Gastroesophageal sphincter (tissue), 3 donors: Measurements from ENCODE around the gene FUNDC2.

ENCODE experiments used
- EP300 ChIP-seq: sonication (generic); formaldehyde crosslinking; IDR thresholded peaks from one replicate; pipeline ENCODE4 v1.6.1; 2017; ENCODE audit warnings: antibody characterized with exemption, mild to moderate bottlenecking
- POLR2A ChIP-seq, 2 donors: fragments of 450-650 bp; IDR thresholded peaks; one replicate each; pipeline ENCODE4 v1.6.1; 2017; ENCODE audit warnings: antibody characterized with exemption in 2 of 2, mild to moderate bottlenecking in 2 of 2, moderate library complexity in 1 of 2
- POLR2AphosphoS5 ChIP-seq: sonication (generic); formaldehyde crosslinking; IDR thresholded peaks from one replicate; pipeline ENCODE4 v1.6.1; 2017; ENCODE audit warnings: antibody characterized with exemption
- TF ChIP-seq, protein P1 (sequence below), 4 experiments: fragments of 200-600 bp in 2 of 4; fragments of 450-650 bp in 2 of 4; sonication (generic) in 1 of 4; IDR thresholded peaks; one replicate each; pipeline ENCODE4 v1.5.1; 2017 to 2019; ENCODE audit warnings: antibody characterized with exemption in 4 of 4, mild to moderate bottlenecking in 2 of 4, moderate library complexity in 2 of 4

GRCh38 chrX:155070038-155070437 is 43.4 kb downstream of the FUNDC2 start:
- TF ChIP-seq POLR2A (IDR thresholded peaks at IDR 0.05), result no peak
- TF ChIP-seq, protein P1, sequence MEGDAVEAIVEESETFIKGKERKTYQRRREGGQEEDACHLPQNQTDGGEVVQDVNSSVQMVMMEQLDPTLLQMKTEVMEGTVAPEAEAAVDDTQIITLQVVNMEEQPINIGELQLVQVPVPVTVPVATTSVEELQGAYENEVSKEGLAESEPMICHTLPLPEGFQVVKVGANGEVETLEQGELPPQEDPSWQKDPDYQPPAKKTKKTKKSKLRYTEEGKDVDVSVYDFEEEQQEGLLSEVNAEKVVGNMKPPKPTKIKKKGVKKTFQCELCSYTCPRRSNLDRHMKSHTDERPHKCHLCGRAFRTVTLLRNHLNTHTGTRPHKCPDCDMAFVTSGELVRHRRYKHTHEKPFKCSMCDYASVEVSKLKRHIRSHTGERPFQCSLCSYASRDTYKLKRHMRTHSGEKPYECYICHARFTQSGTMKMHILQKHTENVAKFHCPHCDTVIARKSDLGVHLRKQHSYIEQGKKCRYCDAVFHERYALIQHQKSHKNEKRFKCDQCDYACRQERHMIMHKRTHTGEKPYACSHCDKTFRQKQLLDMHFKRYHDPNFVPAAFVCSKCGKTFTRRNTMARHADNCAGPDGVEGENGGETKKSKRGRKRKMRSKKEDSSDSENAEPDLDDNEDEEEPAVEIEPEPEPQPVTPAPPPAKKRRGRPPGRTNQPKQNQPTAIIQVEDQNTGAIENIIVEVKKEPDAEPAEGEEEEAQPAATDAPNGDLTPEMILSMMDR (IDR thresholded peaks at IDR 0.05), result no peak
- TF ChIP-seq POLR2AphosphoS5, result no peak
- TF ChIP-seq EP300, result no peak
